GM12891 (cell line): ENCODE measurements around the gene SUPT6H.

Experiments used
- DNase-seq: peaks from one replicate; pipeline ENCODE4 v3.0.0; 2011; ENCODE audit warnings: low spot score; ENCODE audit not compliant: insufficient read length
- FAIRE-seq: peaks from 2 replicates; lab custom pipeline; 2011; peaks lifted over from hg19 to GRCh38; lab: Jason Lieb, UNC
- PAX5 ChIP-seq: IDR thresholded peaks from 2 replicates; pipeline ENCODE4 v1.6.1; 2011; ENCODE audit warnings: low read length, moderate library complexity, mild to moderate bottlenecking; ENCODE audit not compliant: insufficient read depth, severe bottlenecking
- POLR2A ChIP-seq: IDR thresholded peaks from 2 replicates; pipeline ENCODE4 v1.6.1; 2011; ENCODE audit warnings: low read depth, low read length, control low read depth
- POLR2AphosphoS5 ChIP-seq: IDR thresholded peaks from 2 replicates; pipeline ENCODE4 v1.6.1; 2011; ENCODE audit warnings: low read depth, low read length, control low read depth
- POU2F2 ChIP-seq: IDR thresholded peaks from 2 replicates; pipeline ENCODE4 v1.6.1; 2011; ENCODE audit warnings: low read depth, mild to moderate bottlenecking, control low read depth, low read length, moderate library complexity
- SPI1 ChIP-seq: IDR thresholded peaks from 2 replicates; pipeline ENCODE4 v1.6.1; 2011; ENCODE audit warnings: low read depth, low read length, control low read depth
- TAF1 ChIP-seq: IDR thresholded peaks from 2 replicates; pipeline ENCODE4 v1.6.1; 2011; ENCODE audit warnings: low read depth, low read length, control low read depth

Gene SUPT6H

GRCh38 chr17:28623696-28624095 lies 38.3 kb upstream of the SUPT6H start:
- TF ChIP-seq POLR2A (no peak), POU2F2 (no peak), POLR2AphosphoS5 (no peak), PAX5 (no peak), SPI1 (no peak), TAF1 (no peak)
- FAIRE-seq (no peak), DNase-seq (no peak)

- no peak for FAIRE-seq
- DNase-seq, result no peak
- TF ChIP-seq PAX5, result no peak
- TF ChIP-seq POLR2A, result no peak
- no peak for TF ChIP-seq SPI1
- TF ChIP-seq POU2F2, result no peak
- no peak for TF ChIP-seq POLR2AphosphoS5
These were observed 37.9 kb upstream of the SUPT6H start for GRCh38 chr17:28624148-28624547.

GRCh38 chr17:28626818-28627217 lies 35.2 kb upstream of the SUPT6H start:
- FAIRE-seq (no peak), DNase-seq (no peak)
- no peak for TF ChIP-seq PAX5
- TF ChIP-seq POU2F2, result no peak
- TF ChIP-seq TAF1, result no peak
- no peak for TF ChIP-seq POLR2AphosphoS5
- no peak for TF ChIP-seq SPI1
- no peak for TF ChIP-seq POLR2A

GRCh38 chr17:28634206-28634865 lies 27.7 kb upstream of the SUPT6H start:
- FAIRE-seq, result no peak
- no peak for DNase-seq
- TF ChIP-seq POLR2A (no peak), PAX5 (no peak), SPI1 (no peak), POLR2AphosphoS5 (no peak; the same call in 1 of the 2 replicates)

GRCh38 chr17:28635506-28635905 lies 26.5 kb upstream of the SUPT6H start:
- FAIRE-seq (no peak), DNase-seq (no peak)
- TF ChIP-seq SPI1 (no peak), POU2F2 (no peak), PAX5 (no peak), POLR2AphosphoS5 (no peak), POLR2A (no peak)

- DNase-seq (no peak), FAIRE-seq (no peak)
- TF ChIP-seq SPI1, result no peak
- TF ChIP-seq POU2F2, result no peak
- no peak for TF ChIP-seq TAF1
- no peak for TF ChIP-seq POLR2AphosphoS5
- TF ChIP-seq PAX5, result no peak
- no peak for TF ChIP-seq POLR2A
These were observed 20.4 kb upstream of the SUPT6H start for GRCh38 chr17:28641579-28641978.

- FAIRE-seq, result peak; percentile 78
- TF ChIP-seq PAX5, result no peak
- peak; percentile 79 for TF ChIP-seq SPI1
- peak; percentile 43 for DNase-seq
These were observed 17.8 kb upstream of the SUPT6H start for GRCh38 chr17:28643983-28644786.

GRCh38 chr17:28644787-28645575 lies 17.0 kb upstream of the SUPT6H start, which contains the start of gene BLTP2:
TSS of gene BLTP2 (minus strand) at chr17:28645158. CDS start at chr17:28645056, 102 bp downstream.
- peak; percentile 97 for DNase-seq
- peak; percentile 100 for FAIRE-seq
- peak; percentile 72; the same call in 1 of the 2 replicates for TF ChIP-seq POLR2A
- TF ChIP-seq PAX5, result peak; percentile 66
- TF ChIP-seq POLR2AphosphoS5, result no peak; the same call in 1 of the 2 replicates

- DNase-seq (no peak), FAIRE-seq (no peak)
- TF ChIP-seq TAF1 (no peak), SPI1 (no peak), POLR2AphosphoS5 (no peak)
These were observed 16.4 kb upstream of the SUPT6H start for GRCh38 chr17:28645576-28645939.
